Neural crest cell (in vitro differentiated cells): ENCODE measurements around the gene SLC38A10. TPM values are rescaled to one million over a fixed set of nuclear protein-coding genes. Genes with fewer than 3 reads are reported as not detected.

Source experiments
- DNase-seq: peaks from one replicate; pipeline ENCODE4 v3.0.0; 2021; ENCODE audit warnings: low read depth, mixed read lengths, low spot score
- H3K27ac Mint-ChIP-seq: one replicate; pipeline ENCODE4 v1.8.0; 2021; ENCODE audit warnings: mild to moderate bottlenecking, mixed read lengths; ENCODE audit not compliant: unreplicated experiment
- H3K27me3 Mint-ChIP-seq: 2 replicates; pipeline ENCODE4 v1.8.0; 2021; ENCODE audit warnings: low read depth, mild to moderate bottlenecking, mixed read lengths
- H3K36me3 Mint-ChIP-seq: 2 replicates; pipeline ENCODE4 v1.8.0; 2021; ENCODE audit warnings: low read depth, mild to moderate bottlenecking, mixed read lengths
- H3K4me1 Mint-ChIP-seq: 2 replicates; pipeline ENCODE4 v1.8.0; 2021; ENCODE audit warnings: mixed read lengths
- H3K4me3 Mint-ChIP-seq: one replicate; pipeline ENCODE4 v1.8.0; 2021; ENCODE audit warnings: mild to moderate bottlenecking, mixed read lengths
- H3K9me3 Mint-ChIP-seq: 2 replicates; pipeline ENCODE4 v1.8.0; 2021; ENCODE audit warnings: mixed read lengths
- CTCF ChIP-seq: fragments of 200-600 bp; sonication (generic); conservative IDR thresholded peaks from 2 replicates; pipeline ENCODE4 v1.5.0; 2021; ENCODE audit warnings: antibody characterized with exemption, mild to moderate bottlenecking
- total RNA-seq: library from RNA; stranded (reverse); gene quantifications from 2 replicates; pipeline ENCODE4 v1.2.1, GENCODE V29; 2021

The SLC38A10 gene
- total RNA-seq, 1 donor from 2014 or later: 63.3 TPM

GRCh38 chr17:81303385-81303784, 8.3 kb upstream of the SLC38A10 start:
- Mint-ChIP-seq H3K4me3 (no peak overlapping the region), H3K27ac (no peak overlapping the region), H3K36me3 (no peaks in the 10 kb centered on the region), H3K9me3 (no peaks in the 10 kb centered on the region), H3K4me1 (peaks cover 13% of the 10 kb centered on the region), H3K27me3 (no peaks in the 10 kb centered on the region)
- DNase-seq: no peak
- TF ChIP-seq CTCF: no peak

GRCh38 chr17:81302861-81303333, 7.8 kb upstream of the SLC38A10 start:
- H3K4me1 Mint-ChIP-seq: peaks cover 13% of the 10 kb centered on the region
- no peaks in the 10 kb centered on the region for H3K9me3 Mint-ChIP-seq
- no peak for TF ChIP-seq CTCF
- no peaks in the 10 kb centered on the region for H3K36me3 Mint-ChIP-seq
- no peaks in the 10 kb centered on the region for H3K27me3 Mint-ChIP-seq
- no peak for DNase-seq
- H3K4me3 Mint-ChIP-seq: no peak overlapping the region
- no peak overlapping the region for H3K27ac Mint-ChIP-seq

- no peak for TF ChIP-seq CTCF
- Mint-ChIP-seq H3K27ac (no peak overlapping the region), H3K9me3 (no peaks in the 10 kb centered on the region), H3K4me3 (no peak overlapping the region), H3K4me1 (peaks cover 13% of the 10 kb centered on the region), H3K36me3 (no peaks in the 10 kb centered on the region), H3K27me3 (no peaks in the 10 kb centered on the region)
- DNase-seq: no peak
Observed at GRCh38 chr17:81302324-81302723, 7.2 kb upstream of the SLC38A10 start.

GRCh38 chr17:81301195-81302144, 6.4 kb upstream of the SLC38A10 start:
- no peak for DNase-seq
- Mint-ChIP-seq H3K36me3 (no peaks in the 10 kb centered on the region), H3K27ac (no peak overlapping the region), H3K27me3 (no peaks in the 10 kb centered on the region), H3K4me3 (no peak overlapping the region), H3K9me3 (no peaks in the 10 kb centered on the region), H3K4me1 (peaks cover 13% of the 10 kb centered on the region)
- no peak for TF ChIP-seq CTCF

GRCh38 chr17:81300586-81301155, 5.6 kb upstream of the SLC38A10 start:
- peaks cover 17% of the 10 kb centered on the region for H3K4me1 Mint-ChIP-seq
- H3K27ac Mint-ChIP-seq: peak overlapping the region; percentile 7
- no peaks in the 10 kb centered on the region for H3K36me3 Mint-ChIP-seq
- H3K4me3 Mint-ChIP-seq: no peak overlapping the region
- H3K27me3 Mint-ChIP-seq: no peaks in the 10 kb centered on the region
- TF ChIP-seq CTCF: no peak
- no peak for DNase-seq
- H3K9me3 Mint-ChIP-seq: no peaks in the 10 kb centered on the region
